ENCODE data around the gene UTP15. TPM values are rescaled to one million over a fixed set of nuclear protein-coding genes. Genes with fewer than 3 reads are reported as not detected.

The UTP15 gene
- total and polyA plus RNA-seq, 2 experiments from 2014 or later = 16.5 to 59.0 TPM

DNA sequence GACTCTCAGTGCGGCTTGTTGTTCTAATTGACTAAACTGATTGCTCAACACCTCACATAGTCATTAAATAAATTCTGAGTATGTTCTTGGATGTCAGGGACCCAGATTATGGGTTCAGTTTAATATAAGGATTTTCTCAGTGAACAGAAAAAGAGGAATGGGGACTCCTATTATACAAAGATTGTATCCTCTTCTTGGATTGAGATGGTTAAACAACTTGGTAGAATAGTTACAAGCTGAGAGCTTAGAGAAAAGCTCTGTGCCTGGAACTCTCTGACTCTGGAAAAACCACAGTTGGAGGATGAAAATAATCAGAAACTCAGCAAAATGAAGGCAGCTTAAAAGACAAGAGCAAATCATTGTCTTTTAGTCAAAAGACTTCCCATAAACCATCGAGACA, 30.6 kb upstream of the UTP15 start:
- Mint-ChIP-seq H3K4me1 (no peaks in the 10 kb centered on the region; the same call in 1 of the 3 replicates), H3K27ac (no peak overlapping the region), H3K4me3 (no peak overlapping the region), H3K9me3 (peaks cover 31% of the 10 kb centered on the region), H3K36me3 (ENCODE audit: low read depth) (peaks cover 17% of the 10 kb centered on the region), H3K27me3 (ENCODE audit: insufficient read depth, low read depth, poor library complexity) (peaks cover 11% of the 10 kb centered on the region)
- no peak for ATAC-seq
- Histone ChIP-seq H4K20me1 (replicated peaks; ENCODE audit: insufficient read depth) (no peaks in the 10 kb centered on the region), H3K4me3 (no peak overlapping the region), H3K79me2 (replicated peaks; ENCODE audit: insufficient read depth) (no peaks in the 10 kb centered on the region), H3K36me3 (ENCODE audit: insufficient read depth) (no peaks in the 10 kb centered on the region), H2AFZ (no peak overlapping the region), H3K27ac (ENCODE audit: low read depth) (no peak overlapping the region), H3K9me2 (ENCODE audit: insufficient read depth) (peaks cover 7% of the 10 kb centered on the region; the same call in 1 of the 2 replicates), H3K4me1 (ENCODE audit: insufficient read depth) (no peaks in the 10 kb centered on the region), H3F3A (replicated peaks; ENCODE audit: low read depth) (no peaks in the 10 kb centered on the region), H3K27me3 (ENCODE audit: insufficient read depth) (no peaks in the 10 kb centered on the region), H3K4me2 (no peak overlapping the region)
- TF ChIP-seq EZH2phosphoT487 (IDR thresholded peaks at IDR 0.05; ENCODE audit: unreplicated experiment) (no peak), CREB1 (CRISPR knock-in tag; IDR thresholded peaks at IDR 0.05; ENCODE audit: low read depth) (no peak), ZNF114 (CRISPR knock-in tag; IDR thresholded peaks at IDR 0.05) (no peak), JUNB (IDR thresholded peaks at IDR 0.05; ENCODE audit: unreplicated experiment) (no peak), NANOG (IDR thresholded peaks at IDR 0.05; ENCODE audit: borderline replicate concordance) (no peak), POLR2AphosphoS5 (IDR thresholded peaks at IDR 0.05; ENCODE audit: low read depth) (no peak), STAT1 (IDR thresholded peaks at IDR 0.05; ENCODE audit: unreplicated experiment) (no peak), ZNF331 (CRISPR knock-in tag; IDR thresholded peaks at IDR 0.05; ENCODE audit: low read depth) (no peak), EZH2 (IDR thresholded peaks at IDR 0.05; ENCODE audit: low read depth, unreplicated experiment) (no peak)
- TF ChIP-seq, protein P1, sequence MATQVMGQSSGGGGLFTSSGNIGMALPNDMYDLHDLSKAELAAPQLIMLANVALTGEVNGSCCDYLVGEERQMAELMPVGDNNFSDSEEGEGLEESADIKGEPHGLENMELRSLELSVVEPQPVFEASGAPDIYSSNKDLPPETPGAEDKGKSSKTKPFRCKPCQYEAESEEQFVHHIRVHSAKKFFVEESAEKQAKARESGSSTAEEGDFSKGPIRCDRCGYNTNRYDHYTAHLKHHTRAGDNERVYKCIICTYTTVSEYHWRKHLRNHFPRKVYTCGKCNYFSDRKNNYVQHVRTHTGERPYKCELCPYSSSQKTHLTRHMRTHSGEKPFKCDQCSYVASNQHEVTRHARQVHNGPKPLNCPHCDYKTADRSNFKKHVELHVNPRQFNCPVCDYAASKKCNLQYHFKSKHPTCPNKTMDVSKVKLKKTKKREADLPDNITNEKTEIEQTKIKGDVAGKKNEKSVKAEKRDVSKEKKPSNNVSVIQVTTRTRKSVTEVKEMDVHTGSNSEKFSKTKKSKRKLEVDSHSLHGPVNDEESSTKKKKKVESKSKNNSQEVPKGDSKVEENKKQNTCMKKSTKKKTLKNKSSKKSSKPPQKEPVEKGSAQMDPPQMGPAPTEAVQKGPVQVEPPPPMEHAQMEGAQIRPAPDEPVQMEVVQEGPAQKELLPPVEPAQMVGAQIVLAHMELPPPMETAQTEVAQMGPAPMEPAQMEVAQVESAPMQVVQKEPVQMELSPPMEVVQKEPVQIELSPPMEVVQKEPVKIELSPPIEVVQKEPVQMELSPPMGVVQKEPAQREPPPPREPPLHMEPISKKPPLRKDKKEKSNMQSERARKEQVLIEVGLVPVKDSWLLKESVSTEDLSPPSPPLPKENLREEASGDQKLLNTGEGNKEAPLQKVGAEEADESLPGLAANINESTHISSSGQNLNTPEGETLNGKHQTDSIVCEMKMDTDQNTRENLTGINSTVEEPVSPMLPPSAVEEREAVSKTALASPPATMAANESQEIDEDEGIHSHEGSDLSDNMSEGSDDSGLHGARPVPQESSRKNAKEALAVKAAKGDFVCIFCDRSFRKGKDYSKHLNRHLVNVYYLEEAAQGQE (IDR thresholded peaks at IDR 0.05; ENCODE audit: unreplicated experiment) = no peak
- TF ChIP-seq, protein P2, sequence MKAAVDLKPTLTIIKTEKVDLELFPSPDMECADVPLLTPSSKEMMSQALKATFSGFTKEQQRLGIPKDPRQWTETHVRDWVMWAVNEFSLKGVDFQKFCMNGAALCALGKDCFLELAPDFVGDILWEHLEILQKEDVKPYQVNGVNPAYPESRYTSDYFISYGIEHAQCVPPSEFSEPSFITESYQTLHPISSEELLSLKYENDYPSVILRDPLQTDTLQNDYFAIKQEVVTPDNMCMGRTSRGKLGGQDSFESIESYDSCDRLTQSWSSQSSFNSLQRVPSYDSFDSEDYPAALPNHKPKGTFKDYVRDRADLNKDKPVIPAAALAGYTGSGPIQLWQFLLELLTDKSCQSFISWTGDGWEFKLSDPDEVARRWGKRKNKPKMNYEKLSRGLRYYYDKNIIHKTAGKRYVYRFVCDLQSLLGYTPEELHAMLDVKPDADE (IDR thresholded peaks at IDR 0.05) = no peak
- TF ChIP-seq, protein P3, sequence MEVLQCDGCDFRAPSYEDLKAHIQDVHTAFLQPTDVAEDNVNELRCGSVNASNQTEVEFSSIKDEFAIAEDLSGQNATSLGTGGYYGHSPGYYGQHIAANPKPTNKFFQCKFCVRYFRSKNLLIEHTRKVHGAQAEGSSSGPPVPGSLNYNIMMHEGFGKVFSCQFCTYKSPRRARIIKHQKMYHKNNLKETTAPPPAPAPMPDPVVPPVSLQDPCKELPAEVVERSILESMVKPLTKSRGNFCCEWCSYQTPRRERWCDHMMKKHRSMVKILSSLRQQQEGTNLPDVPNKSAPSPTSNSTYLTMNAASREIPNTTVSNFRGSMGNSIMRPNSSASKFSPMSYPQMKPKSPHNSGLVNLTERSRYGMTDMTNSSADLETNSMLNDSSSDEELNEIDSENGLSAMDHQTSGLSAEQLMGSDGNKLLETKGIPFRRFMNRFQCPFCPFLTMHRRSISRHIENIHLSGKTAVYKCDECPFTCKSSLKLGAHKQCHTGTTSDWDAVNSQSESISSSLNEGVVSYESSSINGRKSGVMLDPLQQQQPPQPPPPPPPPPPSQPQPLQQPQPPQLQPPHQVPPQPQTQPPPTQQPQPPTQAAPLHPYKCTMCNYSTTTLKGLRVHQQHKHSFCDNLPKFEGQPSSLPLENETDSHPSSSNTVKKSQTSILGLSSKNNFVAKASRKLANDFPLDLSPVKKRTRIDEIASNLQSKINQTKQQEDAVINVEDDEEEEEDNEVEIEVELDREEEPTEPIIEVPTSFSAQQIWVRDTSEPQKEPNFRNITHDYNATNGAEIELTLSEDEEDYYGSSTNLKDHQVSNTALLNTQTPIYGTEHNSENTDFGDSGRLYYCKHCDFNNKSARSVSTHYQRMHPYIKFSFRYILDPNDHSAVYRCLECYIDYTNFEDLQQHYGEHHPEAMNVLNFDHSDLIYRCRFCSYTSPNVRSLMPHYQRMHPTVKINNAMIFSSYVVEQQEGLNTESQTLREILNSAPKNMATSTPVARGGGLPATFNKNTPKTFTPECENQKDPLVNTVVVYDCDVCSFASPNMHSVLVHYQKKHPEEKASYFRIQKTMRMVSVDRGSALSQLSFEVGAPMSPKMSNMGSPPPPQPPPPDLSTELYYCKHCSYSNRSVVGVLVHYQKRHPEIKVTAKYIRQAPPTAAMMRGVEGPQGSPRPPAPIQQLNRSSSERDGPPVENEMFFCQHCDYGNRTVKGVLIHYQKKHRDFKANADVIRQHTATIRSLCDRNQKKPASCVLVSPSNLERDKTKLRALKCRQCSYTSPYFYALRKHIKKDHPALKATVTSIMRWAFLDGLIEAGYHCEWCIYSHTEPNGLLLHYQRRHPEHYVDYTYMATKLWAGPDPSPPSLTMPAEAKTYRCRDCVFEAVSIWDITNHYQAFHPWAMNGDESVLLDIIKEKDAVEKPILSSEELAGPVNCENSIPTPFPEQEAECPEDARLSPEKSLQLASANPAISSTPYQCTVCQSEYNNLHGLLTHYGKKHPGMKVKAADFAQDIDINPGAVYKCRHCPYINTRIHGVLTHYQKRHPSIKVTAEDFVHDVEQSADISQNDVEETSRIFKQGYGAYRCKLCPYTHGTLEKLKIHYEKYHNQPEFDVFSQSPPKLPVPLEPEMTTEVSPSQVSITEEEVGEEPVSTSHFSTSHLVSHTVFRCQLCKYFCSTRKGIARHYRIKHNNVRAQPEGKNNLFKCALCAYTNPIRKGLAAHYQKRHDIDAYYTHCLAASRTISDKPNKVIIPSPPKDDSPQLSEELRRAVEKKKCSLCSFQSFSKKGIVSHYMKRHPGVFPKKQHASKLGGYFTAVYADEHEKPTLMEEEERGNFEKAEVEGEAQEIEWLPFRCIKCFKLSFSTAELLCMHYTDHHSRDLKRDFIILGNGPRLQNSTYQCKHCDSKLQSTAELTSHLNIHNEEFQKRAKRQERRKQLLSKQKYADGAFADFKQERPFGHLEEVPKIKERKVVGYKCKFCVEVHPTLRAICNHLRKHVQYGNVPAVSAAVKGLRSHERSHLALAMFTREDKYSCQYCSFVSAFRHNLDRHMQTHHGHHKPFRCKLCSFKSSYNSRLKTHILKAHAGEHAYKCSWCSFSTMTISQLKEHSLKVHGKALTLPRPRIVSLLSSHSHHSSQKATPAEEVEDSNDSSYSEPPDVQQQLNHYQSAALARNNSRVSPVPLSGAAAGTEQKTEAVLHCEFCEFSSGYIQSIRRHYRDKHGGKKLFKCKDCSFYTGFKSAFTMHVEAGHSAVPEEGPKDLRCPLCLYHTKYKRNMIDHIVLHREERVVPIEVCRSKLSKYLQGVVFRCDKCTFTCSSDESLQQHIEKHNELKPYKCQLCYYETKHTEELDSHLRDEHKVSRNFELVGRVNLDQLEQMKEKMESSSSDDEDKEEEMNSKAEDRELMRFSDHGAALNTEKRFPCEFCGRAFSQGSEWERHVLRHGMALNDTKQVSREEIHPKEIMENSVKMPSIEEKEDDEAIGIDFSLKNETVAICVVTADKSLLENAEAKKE (CRISPR knock-in tag; IDR thresholded peaks at IDR 0.05) = no peak
- TF ChIP-seq, protein P4, sequence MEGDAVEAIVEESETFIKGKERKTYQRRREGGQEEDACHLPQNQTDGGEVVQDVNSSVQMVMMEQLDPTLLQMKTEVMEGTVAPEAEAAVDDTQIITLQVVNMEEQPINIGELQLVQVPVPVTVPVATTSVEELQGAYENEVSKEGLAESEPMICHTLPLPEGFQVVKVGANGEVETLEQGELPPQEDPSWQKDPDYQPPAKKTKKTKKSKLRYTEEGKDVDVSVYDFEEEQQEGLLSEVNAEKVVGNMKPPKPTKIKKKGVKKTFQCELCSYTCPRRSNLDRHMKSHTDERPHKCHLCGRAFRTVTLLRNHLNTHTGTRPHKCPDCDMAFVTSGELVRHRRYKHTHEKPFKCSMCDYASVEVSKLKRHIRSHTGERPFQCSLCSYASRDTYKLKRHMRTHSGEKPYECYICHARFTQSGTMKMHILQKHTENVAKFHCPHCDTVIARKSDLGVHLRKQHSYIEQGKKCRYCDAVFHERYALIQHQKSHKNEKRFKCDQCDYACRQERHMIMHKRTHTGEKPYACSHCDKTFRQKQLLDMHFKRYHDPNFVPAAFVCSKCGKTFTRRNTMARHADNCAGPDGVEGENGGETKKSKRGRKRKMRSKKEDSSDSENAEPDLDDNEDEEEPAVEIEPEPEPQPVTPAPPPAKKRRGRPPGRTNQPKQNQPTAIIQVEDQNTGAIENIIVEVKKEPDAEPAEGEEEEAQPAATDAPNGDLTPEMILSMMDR (conservative IDR thresholded peaks at IDR 0.05; ENCODE audit: low read depth in 2 of 2) = no peak
- no peak for DNase-seq (ENCODE audit: low spot score)

Data from GM23338 (cell line).